DOHH2 (cell line): ENCODE measurements around the gene PPP1R36.

ENCODE experiments used
- H3F3A ChIP-seq: fragments of 200-600 bp; sonication (generic), shearing (Covaris generic); 2 replicates; pipeline ENCODE4 v1.6.0; 2016; ENCODE audit warnings: antibody characterized with exemption, mild to moderate bottlenecking; ENCODE audit not compliant: control insufficient read depth, insufficient read depth
- H3K27ac ChIP-seq: fragments of 200-600 bp; sonication (generic); 2 replicates; pipeline ENCODE4 v1.5.1; 2014; ENCODE audit warnings: low read depth, mild to moderate bottlenecking, low read length, moderate library complexity
- H3K27me3 ChIP-seq: fragments of 200-600 bp; sonication (generic); 2 replicates; pipeline ENCODE4 v1.6.1; 2014; ENCODE audit warnings: mild to moderate bottlenecking, low read length, mixed read lengths; ENCODE audit not compliant: control insufficient read depth
- H3K36me3 ChIP-seq: fragments of 200-600 bp; sonication (generic); 2 replicates; pipeline ENCODE4 v1.6.1; 2014; ENCODE audit warnings: mild to moderate bottlenecking, low read length, moderate library complexity, mixed read lengths; ENCODE audit not compliant: control insufficient read depth
- H3K4me1 ChIP-seq: fragments of 200-600 bp; sonication (generic); 2 replicates; pipeline ENCODE4 v1.6.1; 2014; ENCODE audit warnings: mild to moderate bottlenecking, low read length, mixed read lengths; ENCODE audit not compliant: control insufficient read depth
- H3K4me2 ChIP-seq: fragments of 200-600 bp; sonication (generic); 2 replicates; pipeline ENCODE4 v1.6.0; 2014; ENCODE audit warnings: mild to moderate bottlenecking, low read length, moderate library complexity
- H3K4me3 ChIP-seq: fragments of 200-600 bp; sonication (generic); 2 replicates; pipeline ENCODE4 v1.5.1; 2014; ENCODE audit warnings: mild to moderate bottlenecking, low read length, mixed read lengths
- H3K79me2 ChIP-seq: fragments of 200-600 bp; sonication (generic); 2 replicates; pipeline ENCODE4 v1.6.1; 2014; ENCODE audit warnings: mild to moderate bottlenecking, low read length, mixed read lengths; ENCODE audit not compliant: control insufficient read depth
- H3K9me2 ChIP-seq: fragments of 200-600 bp; sonication (generic); replicated peaks from 2 replicates; pipeline ENCODE4 v1.6.1; 2014; ENCODE audit warnings: mild to moderate bottlenecking, low read length, mixed read lengths; ENCODE audit not compliant: control insufficient read depth
- H3K9me3 ChIP-seq: fragments of 200-600 bp; sonication (generic); 2 replicates; pipeline ENCODE4 v1.6.1; 2014; ENCODE audit warnings: antibody characterized with exemption, low read length, mixed read lengths; ENCODE audit not compliant: control insufficient read depth, insufficient read depth
- H4K20me1 ChIP-seq: fragments of 200-600 bp; sonication (generic); 2 replicates; pipeline ENCODE4 v1.6.0; 2014; ENCODE audit warnings: low read depth, mild to moderate bottlenecking, antibody characterized with exemption, low read length, moderate library complexity; ENCODE audit not compliant: control insufficient read depth, insufficient read depth
- CTCF ChIP-seq: fragments of 200-600 bp; sonication (generic); IDR thresholded peaks from one replicate; pipeline ENCODE4 v1.5.1; 2014; ENCODE audit warnings: antibody characterized with exemption, mild to moderate bottlenecking, low read depth, low read length; ENCODE audit not compliant: poor library complexity, severe bottlenecking
- EZH2phosphoT487 ChIP-seq: fragments of 200-600 bp; sonication (generic); IDR thresholded peaks from 2 replicates; pipeline ENCODE4 v1.6.1; 2017; ENCODE audit warnings: borderline replicate concordance, mild to moderate bottlenecking, antibody characterized with exemption, low read length, moderate library complexity, mixed read lengths

The PPP1R36 gene

DNA sequence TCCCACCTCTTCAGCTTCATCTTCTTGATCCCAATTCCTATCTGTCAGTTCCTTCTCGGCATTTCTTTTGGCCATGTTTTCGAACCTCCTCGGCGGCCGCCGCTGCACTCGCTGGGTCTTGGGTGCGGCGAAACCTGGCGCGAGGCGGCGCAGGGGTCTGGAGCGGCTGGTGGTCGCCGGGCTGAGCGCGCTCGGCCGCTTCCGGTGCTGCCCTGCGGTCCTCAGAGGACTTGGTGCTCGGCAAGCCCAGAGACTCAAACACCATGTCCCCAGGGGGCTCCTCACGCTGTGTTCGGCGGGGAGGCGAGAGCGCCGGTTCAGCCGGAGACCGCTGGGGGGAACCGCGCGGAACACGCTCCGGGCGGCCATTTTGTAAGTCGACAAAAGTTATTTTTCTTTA lies 51.8 kb downstream of the PPP1R36 start:
- Histone ChIP-seq H3K4me3 (no peak overlapping the region), H3K36me3 (no peaks in the 10 kb centered on the region), H3K27me3 (no peaks in the 10 kb centered on the region; the same call in 1 of the 2 replicates), H3K79me2 (no peaks in the 10 kb centered on the region), H3K4me2 (no peak overlapping the region), H3K9me2 (no peaks in the 10 kb centered on the region), H3K4me1 (peaks cover 7% of the 10 kb centered on the region), H3F3A (no peaks in the 10 kb centered on the region), H3K9me3 (no peaks in the 10 kb centered on the region), H4K20me1 (no peaks in the 10 kb centered on the region), H3K27ac (no peak overlapping the region)
- TF ChIP-seq EZH2phosphoT487 (no peak), CTCF (no peak)

GRCh38 chr14:64602826-64603225 lies 53.1 kb downstream of the PPP1R36 start:
- no peaks in the 10 kb centered on the region for H4K20me1 ChIP-seq
- H3K9me2 ChIP-seq: no peaks in the 10 kb centered on the region
- H3F3A ChIP-seq: no peaks in the 10 kb centered on the region
- no peak overlapping the region for H3K4me3 ChIP-seq
- H3K4me2 ChIP-seq: no peak overlapping the region
- no peaks in the 10 kb centered on the region for H3K9me3 ChIP-seq
- peaks cover 7% of the 10 kb centered on the region for H3K4me1 ChIP-seq
- H3K27ac ChIP-seq: no peak overlapping the region
- TF ChIP-seq EZH2phosphoT487 (no peak), CTCF (no peak)
- H3K79me2 ChIP-seq: no peaks in the 10 kb centered on the region
- H3K27me3 ChIP-seq: no peaks in the 10 kb centered on the region
- H3K36me3 ChIP-seq: no peaks in the 10 kb centered on the region

DNA sequence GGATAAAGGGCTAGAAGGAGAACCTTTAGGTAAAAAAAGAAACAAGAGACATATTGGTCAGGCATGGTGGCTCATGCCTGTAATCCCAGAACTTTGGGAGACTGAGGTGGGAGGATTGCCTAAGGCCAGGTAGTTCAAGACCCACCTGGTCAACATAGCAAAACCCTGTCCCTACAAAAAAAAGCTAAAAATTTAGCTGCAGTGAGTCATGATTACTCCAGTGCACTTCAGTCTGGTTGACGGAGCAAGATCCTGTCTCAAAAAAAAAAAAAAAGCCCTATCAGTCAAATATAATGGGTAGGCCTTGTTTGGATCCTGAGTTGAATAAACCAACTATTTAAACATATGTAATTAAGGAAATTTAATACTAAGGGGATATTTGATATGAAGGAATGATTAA lies 54.2 kb downstream of the PPP1R36 start:
- Histone ChIP-seq H3K27ac (no peak overlapping the region), H3K4me3 (no peak overlapping the region), H3K27me3 (no peaks in the 10 kb centered on the region), H4K20me1 (no peaks in the 10 kb centered on the region), H3K79me2 (no peaks in the 10 kb centered on the region), H3K9me3 (no peaks in the 10 kb centered on the region), H3K4me1 (peaks cover 7% of the 10 kb centered on the region), H3K9me2 (no peaks in the 10 kb centered on the region), H3K4me2 (no peak overlapping the region), H3K36me3 (no peaks in the 10 kb centered on the region), H3F3A (no peaks in the 10 kb centered on the region)
- TF ChIP-seq CTCF (no peak), EZH2phosphoT487 (no peak)

DNA sequence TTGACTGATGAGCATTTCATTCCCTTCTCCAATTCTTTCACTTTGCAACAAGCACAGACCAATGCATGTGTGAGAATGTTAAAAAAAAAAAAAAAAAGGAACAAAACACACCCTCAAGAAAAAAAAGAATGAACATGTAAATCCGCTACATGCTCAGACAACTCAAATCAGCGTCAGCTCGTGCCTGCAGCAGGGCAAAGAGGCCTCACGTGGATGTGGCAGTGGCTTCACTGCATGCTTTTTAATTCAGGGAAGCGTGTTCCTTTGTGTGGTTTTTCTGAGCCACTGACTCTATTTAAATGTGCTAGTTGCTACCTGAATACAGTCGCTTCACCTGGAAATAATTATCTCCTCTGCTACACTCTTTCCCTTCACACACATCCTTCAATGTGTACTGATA lies 55.1 kb downstream of the PPP1R36 start:
- no peak for TF ChIP-seq CTCF
- TF ChIP-seq EZH2phosphoT487: no peak
- Histone ChIP-seq H3K27ac (no peak overlapping the region), H3K4me1 (peaks cover 7% of the 10 kb centered on the region), H3K36me3 (no peaks in the 10 kb centered on the region), H3K79me2 (no peaks in the 10 kb centered on the region), H3K4me2 (no peak overlapping the region), H4K20me1 (no peaks in the 10 kb centered on the region), H3F3A (no peaks in the 10 kb centered on the region), H3K4me3 (no peak overlapping the region), H3K9me2 (no peaks in the 10 kb centered on the region), H3K9me3 (no peaks in the 10 kb centered on the region), H3K27me3 (no peaks in the 10 kb centered on the region)
